Midbrain (tissue), 1 donor: ENCODE measurements around the gene MRAP2.
"Not testable (repeated sequence)": the region's sequence is repeated elsewhere in the genome, so short reads cannot be mapped to it uniquely, and the experiment has no call there.

Experiments
- DNase-seq: peaks from one replicate; lab custom pipeline; 2025; lab: John Stamatoyannopoulos, UW

MRAP2 gene

DNA sequence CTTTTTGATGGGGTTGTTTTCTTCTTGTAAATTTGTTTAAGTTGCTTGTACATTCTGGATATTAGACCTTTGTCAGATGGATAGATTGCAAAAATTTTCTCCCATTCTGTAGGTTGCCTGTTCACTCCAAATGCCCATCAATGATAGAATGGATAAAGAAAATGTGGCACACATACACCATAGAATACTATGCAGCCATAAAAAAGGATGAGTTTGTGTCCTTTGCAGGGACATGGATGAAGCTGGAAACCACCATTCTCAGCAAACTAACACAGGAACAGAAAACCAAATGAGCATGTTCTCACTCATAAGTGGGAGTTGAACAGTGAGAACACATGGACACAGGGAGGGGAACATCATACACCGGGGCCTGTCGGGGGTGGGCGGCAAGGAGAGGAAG, 1.6 kb upstream of the MRAP2 start:
- DNase-seq, result not testable (repeated sequence)

DNA sequence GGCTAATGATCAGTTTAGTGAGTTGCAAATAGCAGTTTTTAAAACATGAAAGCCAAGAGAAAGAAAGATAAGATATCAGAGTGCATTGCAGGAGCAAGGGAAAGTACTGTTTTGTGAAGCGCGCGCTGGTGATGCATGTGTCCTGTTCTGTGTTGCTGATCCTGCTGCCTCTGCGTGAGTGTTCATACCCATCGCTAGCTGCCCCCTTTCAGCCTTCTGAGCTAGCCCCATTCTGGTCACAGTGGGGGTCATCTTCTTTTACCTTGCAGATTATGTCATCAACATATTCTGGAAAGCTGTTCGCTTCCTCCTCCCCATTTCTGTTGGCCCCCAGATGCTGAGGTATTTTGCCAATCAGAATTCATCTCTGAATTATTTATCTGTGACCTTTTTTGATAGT, 1.9 kb downstream of the MRAP2 start:
- DNase-seq, result no peak

DNA sequence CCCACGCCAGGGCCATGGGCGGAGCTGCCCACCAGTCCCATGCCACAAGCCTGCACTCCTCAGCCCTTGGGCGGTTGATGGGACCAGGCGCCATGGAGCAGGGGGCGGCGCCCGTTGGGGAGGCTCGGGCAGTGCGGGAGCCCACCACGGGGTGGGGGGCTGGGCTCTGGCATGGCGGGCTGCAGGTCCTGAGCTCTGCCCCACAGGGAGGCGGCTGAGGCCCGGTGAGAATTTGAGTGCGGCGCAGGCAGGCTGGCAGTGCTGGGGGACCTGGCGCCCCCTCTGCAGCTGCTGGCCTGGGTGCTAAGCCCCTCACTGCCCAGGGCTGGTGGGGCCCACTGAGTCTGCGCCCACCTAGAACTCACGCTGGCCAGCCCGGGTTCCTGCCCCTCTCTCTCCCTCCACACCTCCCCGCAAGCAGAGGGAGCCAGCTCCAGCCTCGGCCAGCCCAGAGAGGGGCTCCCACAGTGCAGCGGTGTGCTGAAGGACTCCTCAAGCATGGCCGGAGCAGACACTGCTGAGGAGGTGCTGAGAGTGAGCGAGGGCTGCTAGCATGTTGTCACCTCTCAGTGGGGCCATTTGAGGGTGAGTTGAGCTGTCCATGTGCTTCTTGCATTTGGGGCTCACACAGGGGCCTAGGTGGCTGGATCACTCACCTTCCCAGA, 4.0 kb downstream of the MRAP2 start:
- DNase-seq, result no peak

DNA sequence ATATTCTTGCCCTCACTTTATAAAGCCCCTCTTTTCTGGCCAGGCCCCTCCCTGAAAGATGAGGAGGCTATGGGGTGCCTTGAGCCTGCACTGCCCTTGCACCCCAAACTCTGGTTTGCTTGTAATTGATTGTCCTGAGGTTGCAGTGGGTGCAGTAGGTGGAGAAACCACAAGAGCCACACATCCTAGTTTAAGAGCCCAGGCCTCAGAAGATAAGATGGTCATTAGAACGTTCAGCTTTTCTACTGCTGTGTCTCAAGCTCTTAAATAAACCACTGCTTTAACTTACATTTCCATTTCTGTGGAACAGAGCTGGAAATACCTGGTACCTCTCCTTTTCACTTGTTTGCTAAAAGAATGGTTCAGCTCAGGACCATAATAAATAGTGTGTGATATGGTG, 9.0 kb downstream of the MRAP2 start:
- DNase-seq, result no peak

DNA sequence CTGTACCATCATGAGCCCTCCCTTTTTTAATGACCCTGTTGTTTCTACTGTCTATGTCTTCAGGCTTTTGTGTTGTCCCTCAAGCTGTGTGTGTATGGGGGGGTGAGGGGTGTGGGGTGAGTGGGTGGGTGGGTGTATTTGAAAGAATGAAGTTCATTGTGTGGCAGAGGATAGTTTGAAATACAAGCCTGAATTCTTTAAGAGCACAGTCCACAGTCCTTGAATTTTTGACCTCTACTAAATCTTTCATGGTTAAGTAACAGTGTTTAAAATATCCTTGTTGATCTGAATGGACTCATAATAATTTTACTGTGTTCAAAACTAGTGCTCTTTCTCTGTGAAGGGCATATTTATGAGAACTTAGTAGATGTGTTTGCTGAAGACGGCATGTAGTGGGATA, 10.0 kb downstream of the MRAP2 start:
- no peak for DNase-seq

DNA sequence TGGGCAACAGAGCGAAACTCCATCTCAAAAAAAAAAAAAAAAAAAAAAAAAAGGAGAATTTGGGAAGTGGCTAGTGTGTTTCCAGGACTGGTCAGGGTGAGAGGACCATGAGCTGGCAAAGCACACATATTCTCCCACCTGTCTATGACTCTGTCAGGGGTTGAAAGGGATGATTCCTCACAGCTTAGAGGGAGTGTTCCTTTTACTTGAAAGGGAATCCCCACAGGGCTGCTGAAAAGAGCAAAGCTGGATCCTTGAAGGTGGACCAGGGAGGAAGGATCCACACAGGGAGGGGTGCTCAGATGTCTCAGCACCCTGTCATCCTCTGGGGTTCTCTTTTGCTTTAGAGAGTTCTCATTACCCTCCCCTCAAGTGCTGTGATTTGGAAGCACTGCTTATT, 13.2 kb downstream of the MRAP2 start:
- DNase-seq, result no peak

DNA sequence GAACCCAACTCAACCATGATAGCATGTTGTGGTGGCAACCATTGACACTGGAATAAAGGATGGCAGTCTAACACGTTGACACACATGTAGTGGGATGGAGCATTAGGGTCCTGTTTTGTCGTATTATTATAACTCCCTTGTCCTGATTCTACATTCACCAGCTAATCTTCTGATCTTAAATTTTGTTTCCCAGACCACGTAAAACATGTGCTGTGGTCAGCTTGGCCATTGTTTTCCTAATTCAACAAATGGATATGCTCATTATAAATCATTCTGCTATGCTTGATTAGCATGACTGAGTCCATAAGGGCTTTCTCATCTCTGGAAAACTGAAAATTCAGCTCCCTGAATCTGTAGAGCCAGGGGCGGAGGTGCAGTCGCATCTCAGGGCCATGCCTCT, 15.0 kb downstream of the MRAP2 start:
- DNase-seq, result no peak

DNA sequence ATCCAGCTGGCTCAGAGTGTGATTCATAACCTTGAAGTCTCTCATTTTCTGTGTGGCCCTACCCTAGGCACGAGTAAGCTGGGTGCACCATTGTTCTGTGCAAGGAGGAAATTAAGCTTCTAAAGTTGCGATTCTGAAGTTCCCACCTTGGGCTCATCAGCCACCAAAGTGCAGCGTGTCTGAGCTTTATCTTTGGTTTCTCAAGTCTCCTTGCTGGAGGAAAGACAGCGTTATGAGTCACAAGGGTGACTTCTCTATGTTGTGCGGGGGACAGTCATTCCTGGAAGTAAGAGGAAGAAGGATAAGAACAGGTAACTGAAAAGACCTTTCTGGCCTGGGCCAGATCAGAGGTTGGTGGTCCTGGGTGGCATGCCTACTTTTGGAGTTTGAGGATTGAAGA, 16.8 kb downstream of the MRAP2 start:
- no peak for DNase-seq

DNA sequence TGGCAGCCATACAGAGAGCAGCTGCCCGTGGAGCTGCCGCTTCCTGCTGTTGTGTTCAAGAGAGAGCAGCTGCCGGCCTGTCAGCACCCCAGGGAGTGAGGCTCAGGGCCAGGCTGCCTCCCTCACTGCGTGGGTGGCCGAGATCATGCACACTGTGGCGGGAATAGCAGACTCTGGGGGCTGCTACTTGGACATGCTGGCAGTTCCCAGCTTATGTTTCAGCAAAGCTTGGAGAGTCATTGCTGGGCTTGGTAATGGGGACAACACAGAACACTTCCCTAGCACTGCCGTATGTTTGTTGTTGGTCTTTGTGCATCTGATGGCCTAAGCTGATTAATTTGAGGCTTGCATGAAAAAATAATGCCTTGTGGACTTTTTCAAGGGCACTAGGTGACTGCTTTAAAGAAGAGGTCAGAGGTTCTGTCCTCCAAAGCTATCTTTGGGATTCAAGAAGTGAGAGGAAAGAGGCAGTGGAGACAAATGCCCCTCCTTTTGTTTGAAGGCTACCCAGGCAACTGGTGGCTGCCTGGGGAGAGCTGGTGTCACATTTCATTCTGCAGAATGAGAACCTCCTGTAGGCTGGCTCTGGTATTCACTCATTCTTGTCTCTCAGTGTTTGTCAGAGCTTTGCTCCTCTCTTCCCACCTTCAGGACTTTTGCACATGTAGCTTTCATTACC, 18.8 kb downstream of the MRAP2 start:
- DNase-seq, result peak; percentile 19

DNA sequence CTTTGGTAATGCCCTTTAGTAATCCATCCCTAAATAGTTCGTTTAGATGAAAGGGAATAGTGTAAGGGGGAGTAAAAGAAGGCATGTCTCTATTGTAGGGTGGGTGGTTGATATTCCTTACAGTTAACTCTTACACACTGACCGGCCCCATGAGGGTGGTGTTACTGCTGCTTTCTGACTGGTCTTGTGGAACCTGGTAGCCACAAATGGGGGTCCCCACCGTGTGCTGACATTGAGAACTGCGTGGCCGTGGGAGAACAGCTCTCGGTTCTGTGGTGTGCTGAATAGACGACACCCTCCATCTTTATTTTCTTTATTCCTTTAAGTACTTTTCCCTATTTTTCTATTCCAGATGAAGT, 19.3 kb downstream of the MRAP2 start:
- DNase-seq, result no peak

DNA sequence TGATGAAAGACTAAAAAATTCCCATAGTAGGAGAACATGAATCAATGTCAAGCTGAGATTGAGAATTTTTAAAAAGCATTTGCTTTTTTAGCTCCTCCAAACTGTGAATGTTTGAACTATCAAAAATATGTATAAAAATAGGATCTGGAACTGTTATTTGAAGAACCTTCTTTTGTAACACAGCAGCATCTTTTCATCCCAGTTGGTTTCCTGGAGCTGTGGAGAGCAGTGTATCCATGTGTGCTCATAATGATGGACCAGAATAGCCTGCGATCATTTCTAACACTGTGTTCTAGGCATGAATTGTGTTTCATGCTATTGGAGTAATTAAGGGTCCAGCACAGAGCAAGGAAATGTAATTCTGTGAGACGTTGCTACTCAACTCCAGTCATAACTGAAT, 22.1 kb downstream of the MRAP2 start:
- no peak for DNase-seq

DNA sequence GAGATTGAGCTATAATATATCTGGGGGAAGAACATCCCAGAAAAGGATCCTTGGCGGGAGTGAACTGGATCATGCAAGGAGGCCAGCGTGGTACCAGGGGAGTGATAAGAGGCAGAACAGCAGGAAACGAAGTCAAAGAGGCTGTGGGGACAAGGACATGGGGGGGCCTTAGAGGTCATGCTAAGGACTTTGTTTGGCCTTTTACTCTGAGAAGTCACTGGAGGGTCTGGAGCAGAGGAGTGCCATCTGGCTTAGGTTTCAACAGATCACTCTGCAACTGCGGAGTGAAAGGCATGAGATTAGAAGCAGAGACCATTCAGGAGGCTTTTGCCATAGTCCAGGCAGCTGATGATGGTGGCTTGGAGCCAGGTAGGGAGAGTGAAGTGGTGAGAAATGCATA, 24.3 kb downstream of the MRAP2 start:
- no peak for DNase-seq

DNA sequence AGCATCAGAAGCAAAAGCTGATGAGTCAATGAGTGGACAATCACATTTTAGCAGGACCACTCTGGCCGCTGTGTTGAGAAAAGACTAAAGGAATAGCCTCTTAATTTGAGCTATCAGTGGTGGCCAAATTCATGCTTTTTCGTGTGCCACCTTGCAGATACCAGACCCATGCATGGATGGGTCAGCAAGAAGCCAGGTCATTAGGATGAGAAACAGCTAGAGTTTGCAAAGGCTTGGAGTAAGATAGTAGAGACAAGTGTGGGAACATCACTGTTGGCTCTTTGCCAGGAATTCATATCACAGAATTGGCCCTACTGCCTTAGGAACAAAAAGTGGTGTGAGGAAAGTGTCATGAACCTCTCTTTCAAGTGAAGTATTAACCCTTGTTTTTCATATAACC, 25.5 kb downstream of the MRAP2 start:
- DNase-seq, result no peak

DNA sequence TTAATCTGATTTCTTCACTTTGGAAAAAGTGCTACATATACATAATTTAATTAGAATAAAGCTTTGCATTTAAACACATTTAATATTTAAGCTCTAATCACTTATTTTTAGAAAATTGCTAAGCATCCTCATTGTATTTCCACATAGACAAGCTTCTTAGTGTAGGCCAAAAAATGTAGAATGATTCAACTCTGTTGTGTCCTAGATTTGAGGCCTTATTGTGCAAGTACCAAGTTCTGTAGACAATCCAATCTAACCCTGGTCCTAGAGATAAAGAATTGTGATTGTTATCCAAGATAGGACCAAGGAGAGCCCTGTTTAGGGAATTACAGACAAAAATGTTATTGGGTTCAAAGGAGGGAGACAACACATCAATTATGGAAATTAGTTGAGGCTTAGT, 27.6 kb downstream of the MRAP2 start:
- no peak for DNase-seq

DNA sequence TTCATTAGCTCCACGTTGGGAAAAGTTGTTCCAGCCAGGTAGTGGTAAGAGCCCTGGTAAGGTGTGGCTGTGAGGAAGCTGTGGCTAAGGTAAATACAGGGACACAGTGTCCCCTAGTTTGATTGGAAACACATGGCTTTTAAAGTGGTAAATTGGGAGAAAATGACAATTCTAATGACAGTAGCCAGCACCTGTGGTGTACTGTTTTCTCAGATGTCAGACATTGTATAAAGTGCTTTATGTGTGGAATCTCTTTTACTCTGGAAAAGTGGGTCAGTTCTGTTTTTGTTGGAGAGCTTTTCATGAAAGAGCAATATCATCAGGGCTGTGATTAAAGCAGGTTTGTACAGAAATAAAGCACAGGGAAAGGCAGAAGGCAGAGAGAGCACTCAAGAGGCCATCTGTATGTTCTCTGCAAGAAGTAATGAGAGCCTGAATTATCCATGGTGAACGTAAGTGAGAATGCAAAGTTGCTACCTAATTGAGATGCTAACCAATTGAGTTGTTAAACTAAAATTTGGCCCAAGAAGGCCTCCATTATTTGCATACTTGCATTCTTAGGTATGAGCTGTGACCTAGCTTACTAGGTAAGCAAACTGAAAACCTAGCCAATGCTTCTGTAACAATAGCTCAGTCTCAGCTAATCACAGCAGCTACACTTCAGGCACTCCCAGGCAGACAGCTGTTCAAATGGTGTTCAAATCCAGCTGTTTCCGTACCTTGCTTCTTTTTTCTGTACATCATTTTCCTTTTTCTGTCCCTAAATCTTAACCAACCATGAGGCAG, 28.2 kb downstream of the MRAP2 start:
- DNase-seq, result no peak

DNA sequence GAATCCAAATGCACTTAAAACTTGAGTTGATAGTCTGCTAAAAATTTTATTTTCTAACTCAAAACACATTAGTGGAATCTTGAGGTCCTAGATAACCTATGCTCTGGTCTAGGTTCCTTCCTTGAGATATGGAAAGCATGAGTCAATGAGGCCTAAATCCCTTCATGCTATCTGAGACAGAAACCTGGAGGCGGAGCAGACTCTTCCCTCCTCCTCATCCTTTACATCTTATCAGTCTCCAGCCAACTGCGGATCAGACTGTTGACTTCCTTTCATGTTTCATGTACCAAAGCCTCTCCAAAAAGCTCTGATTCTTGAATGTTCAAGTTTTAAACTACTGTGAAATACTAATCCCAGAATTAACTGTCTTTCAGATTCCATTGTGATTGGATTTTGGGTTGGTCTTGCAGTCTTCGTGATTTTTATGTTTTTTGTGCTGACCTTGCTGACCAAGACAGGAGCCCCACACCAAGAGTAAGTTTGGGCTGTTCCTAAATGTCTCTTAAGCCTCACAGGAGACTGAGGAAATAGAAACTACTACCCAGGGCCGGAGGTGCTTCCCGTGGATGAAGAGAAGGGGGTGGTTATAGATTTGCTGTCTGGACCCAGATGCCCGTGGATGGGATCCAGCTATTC, 29.1 kb downstream of the MRAP2 start:
- DNase-seq, result no peak

DNA sequence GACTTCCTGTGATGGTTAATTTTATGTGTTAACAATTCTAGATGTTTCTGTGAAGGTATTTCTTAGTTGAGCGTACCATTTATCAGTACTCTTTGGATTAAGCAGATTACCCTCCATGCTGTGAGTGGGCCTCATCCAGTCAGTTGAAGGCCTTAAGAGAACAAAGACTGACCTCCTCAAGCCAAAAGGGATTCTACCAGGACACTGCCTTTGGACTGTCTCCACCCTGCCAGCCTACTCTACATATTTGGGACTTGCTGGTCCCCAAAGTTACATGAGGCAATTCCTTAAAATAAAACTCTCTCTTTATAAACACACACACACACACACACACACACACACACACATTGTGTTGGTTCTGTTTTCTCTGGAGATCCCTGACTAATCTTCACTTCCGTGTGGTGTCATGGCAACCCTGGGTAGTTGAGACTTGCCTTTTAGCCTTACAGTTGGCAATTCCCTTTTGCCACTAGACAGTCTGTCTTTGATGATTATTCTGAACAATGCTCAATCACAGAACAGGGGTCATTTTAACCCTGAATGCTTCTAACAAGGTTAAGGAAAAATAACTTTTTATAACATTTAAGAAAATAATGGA, 32.2 kb downstream of the MRAP2 start:
- no peak for DNase-seq

DNA sequence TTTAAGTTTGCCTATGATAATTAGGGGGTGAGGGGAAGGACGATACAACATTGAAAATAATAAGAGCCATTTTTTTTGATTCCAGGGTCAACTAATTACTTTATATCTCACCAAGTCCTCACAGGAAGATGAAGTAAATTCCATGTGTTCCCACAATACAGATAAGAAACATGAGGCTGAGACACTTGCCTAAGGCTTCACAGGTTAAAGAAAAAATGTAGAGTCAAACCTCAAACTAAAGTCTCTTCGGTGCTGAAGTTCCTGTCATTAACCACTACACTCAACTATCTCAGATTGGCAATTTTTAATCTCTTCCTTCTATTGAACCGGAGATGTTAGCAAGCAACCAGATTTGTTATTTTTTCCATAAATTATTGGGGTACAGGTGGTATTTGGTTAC, 33.0 kb downstream of the MRAP2 start:
- no peak for DNase-seq

DNA sequence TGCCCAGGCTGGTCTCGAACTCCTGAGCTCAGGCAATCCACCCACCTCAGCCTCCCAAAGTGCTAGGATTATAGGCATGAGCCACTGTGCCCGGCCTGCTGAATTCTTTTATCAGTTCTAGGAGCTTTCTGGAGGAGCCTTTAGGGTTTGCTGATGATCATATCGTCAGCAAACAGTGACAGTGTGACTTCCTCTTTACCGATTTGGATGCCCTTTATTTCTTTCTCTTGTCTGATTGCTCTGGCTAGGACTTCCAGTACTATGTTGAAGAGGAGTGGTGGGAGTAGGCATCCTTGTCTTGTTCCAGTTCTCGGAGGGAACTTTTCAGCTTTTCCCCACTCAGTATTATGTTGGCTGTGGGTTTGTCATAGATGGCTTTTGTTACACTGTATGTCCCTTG, 35.3 kb downstream of the MRAP2 start:
- not testable (repeated sequence) for DNase-seq

DNA sequence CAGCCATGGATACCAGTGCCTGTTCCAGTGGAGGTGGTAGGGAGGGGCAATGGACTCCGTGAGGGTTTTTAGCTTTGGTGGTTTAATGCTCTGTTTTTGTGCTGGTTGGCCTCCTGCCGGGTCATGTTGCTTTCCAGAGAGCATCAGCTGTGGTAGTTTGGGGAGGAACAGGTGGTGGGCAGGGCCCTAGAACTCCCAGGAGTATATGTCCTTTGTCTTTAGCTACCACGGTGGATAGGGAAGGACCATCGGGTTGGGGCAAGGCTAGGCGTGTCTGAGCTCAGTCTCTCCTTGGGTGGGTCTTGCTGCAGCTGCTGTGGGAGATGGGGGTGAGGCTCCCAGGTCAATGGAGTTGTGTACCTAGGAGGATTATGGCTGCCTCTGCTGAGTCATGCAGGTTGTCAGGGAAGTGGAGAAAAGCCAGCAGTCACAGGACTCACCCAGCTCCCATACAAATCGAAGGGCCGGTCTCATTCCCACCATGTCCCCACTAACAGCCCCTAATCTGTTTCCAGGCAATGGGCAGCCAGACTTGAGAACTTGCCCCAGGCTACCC, 38.9 kb downstream of the MRAP2 start:
- DNase-seq, result no peak

DNA sequence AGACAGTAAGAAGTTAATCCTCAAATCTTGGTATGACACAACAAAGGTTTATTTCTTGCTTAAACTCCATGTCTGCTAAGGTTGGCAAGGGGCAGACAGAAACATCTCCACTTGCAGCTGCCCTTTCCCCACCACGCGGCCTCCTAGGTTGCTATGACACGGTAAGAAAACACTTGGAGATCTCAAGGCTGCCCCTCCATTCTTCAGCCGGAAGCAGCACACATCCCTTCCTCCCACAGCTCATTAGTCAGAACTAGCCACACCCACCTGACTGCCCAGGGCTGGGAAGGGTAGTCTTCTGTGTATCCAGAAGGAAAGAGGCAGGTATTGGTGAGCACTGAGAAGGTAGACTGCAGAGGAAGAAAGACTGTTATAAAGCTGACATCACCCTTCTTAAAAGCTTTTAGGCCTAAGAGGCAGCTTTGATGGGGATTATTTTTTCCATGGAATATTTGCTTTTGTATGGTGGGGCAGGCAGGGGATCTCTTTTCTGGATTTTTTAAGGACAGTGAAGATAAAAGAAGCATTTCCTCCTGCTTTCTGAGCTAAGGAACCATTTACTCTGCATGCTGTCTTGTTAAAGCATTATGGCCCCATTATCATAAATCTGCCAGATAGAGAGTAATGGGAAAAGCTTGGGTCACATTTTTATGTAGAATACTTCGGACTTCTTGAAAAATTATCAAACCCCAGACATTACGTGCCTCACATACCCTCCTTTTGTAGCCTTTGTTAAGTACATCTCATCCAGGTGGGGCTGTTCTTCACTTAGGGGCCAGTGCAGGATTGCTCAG, 41.6 kb downstream of the MRAP2 start:
- no peak for DNase-seq
